ENCODE measurements around the gene MELTF. TPM values are rescaled to one million over a fixed set of nuclear protein-coding genes. Genes with fewer than 3 reads are reported as not detected.
A peak's percentile ranks its signal among the peaks of the same experiment; 100 is the strongest.

MELTF gene
- total RNA-seq, 2 experiments from 2014 or later, result 3.4 to 3.5 TPM

GRCh38 chr3:197050511-197050910 lies 20.9 kb upstream of the MELTF start:
- ChIA-PET CTCF (no interaction called here), POLR2A (no interaction called here)
- H3K4me3 Mint-ChIP-seq, result no peak overlapping the region
- TF ChIP-seq CTCF (IDR thresholded peaks at IDR 0.05), result no peak
- H3K4me1 Mint-ChIP-seq (ENCODE audit: low read depth), result peaks cover 10% of the 10 kb centered on the region
- peak; percentile 60 for ATAC-seq
- DNase-seq, result no peak
- H3K9me3 Mint-ChIP-seq, result no peaks in the 10 kb centered on the region
- intact Hi-C loops (cut with micrococcal nuclease), result no loop called here
- no peaks in the 10 kb centered on the region for H3K27me3 Mint-ChIP-seq
- peaks cover 20% of the 10 kb centered on the region for H3K36me3 Mint-ChIP-seq (ENCODE audit: low read depth)
- peak overlapping the region; percentile 66 for H3K27ac Mint-ChIP-seq

GRCh38 chr3:197042539-197042938 lies 12.9 kb upstream of the MELTF start:
- CTCF ChIA-PET, result interaction anchor here (2.6 to 6.7 kb wide), 2 partner anchors 12 to 13 kb away, joined by 5 to 45 read pairs; partner anchors contain the start of gene MELTF
- Mint-ChIP-seq H3K27me3 (no peaks in the 10 kb centered on the region), H3K4me1 (ENCODE audit: low read depth) (no peaks in the 10 kb centered on the region), H3K36me3 (ENCODE audit: low read depth) (peaks cover 5% of the 10 kb centered on the region), H3K9me3 (no peaks in the 10 kb centered on the region), H3K27ac (no peak overlapping the region), H3K4me3 (no peak overlapping the region)
- TF ChIP-seq CTCF (IDR thresholded peaks at IDR 0.05), result no peak
- ATAC-seq (no peak), DNase-seq (no peak)
- intact Hi-C loops (cut with micrococcal nuclease), result no loop called here
- POLR2A ChIA-PET, result no interaction called here

- no peak overlapping the region for H3K27ac Mint-ChIP-seq
- ATAC-seq (no peak), DNase-seq (no peak)
- H3K4me1 Mint-ChIP-seq (ENCODE audit: low read depth), result no peaks in the 10 kb centered on the region
- ChIA-PET CTCF (interaction anchor here (6.7 kb wide), 1 partner anchor 12 kb away, joined by 45 read pairs; the partner anchor contains the start of gene MELTF), POLR2A (interaction anchor here (1.2 kb wide), 1 partner anchor 101 kb away, joined by 3 read pairs; no protein-coding TSS in a partner anchor)
- TF ChIP-seq CTCF (IDR thresholded peaks at IDR 0.05), result no peak
- no peaks in the 10 kb centered on the region for H3K27me3 Mint-ChIP-seq
- no peak overlapping the region for H3K4me3 Mint-ChIP-seq
- H3K36me3 Mint-ChIP-seq (ENCODE audit: low read depth), result peaks cover 5% of the 10 kb centered on the region
- intact Hi-C loops (cut with micrococcal nuclease), result no loop called here
- no peaks in the 10 kb centered on the region for H3K9me3 Mint-ChIP-seq
These were observed 12.4 kb upstream of the MELTF start for GRCh38 chr3:197041875-197042488.

GRCh38 chr3:197040658-197041057 lies 11.0 kb upstream of the MELTF start:
- DNase-seq, result no peak
- Mint-ChIP-seq H3K27ac (no peak overlapping the region), H3K4me1 (ENCODE audit: low read depth) (no peaks in the 10 kb centered on the region), H3K9me3 (no peaks in the 10 kb centered on the region), H3K27me3 (no peaks in the 10 kb centered on the region), H3K36me3 (ENCODE audit: low read depth) (peaks cover 3% of the 10 kb centered on the region), H3K4me3 (no peak overlapping the region)
- no peak for TF ChIP-seq CTCF (IDR thresholded peaks at IDR 0.05)
- no peak for ATAC-seq
- CTCF ChIA-PET, result interaction anchor here (6.7 kb wide), 1 partner anchor 10 kb away, joined by 45 read pairs; the partner anchor contains the start of gene MELTF
- intact Hi-C loops (cut with micrococcal nuclease), result no loop called here
- POLR2A ChIA-PET, result no interaction called here

GRCh38 chr3:197038679-197039462 lies 9.3 kb upstream of the MELTF start:
- POLR2A ChIA-PET, result no interaction called here
- TF ChIP-seq CTCF (IDR thresholded peaks at IDR 0.05), result no peak
- intact Hi-C loops (cut with micrococcal nuclease), result no loop called here
- Mint-ChIP-seq H3K27me3 (peaks cover 2% of the 10 kb centered on the region), H3K36me3 (ENCODE audit: low read depth) (no peaks in the 10 kb centered on the region), H3K4me1 (ENCODE audit: low read depth) (no peaks in the 10 kb centered on the region), H3K4me3 (no peak overlapping the region), H3K9me3 (peaks cover 3% of the 10 kb centered on the region), H3K27ac (no peak overlapping the region)
- DNase-seq, result no peak
- CTCF ChIA-PET, result interaction anchor here (1.1 kb wide), 1 partner anchor 9 kb away, joined by 5 read pairs; the partner anchor contains the start of gene MELTF
- no peak for ATAC-seq
